Measurements from ENCODE around the gene MAST1. TPM values are rescaled to one million over a fixed set of nuclear protein-coding genes. Genes with fewer than 3 reads are reported as not detected.

The MAST1 gene
- polyA plus RNA-seq, 2 of the 4 experiments (the other 2 are of a cell fraction), result 1.4 to 2.2 TPM

DNA sequence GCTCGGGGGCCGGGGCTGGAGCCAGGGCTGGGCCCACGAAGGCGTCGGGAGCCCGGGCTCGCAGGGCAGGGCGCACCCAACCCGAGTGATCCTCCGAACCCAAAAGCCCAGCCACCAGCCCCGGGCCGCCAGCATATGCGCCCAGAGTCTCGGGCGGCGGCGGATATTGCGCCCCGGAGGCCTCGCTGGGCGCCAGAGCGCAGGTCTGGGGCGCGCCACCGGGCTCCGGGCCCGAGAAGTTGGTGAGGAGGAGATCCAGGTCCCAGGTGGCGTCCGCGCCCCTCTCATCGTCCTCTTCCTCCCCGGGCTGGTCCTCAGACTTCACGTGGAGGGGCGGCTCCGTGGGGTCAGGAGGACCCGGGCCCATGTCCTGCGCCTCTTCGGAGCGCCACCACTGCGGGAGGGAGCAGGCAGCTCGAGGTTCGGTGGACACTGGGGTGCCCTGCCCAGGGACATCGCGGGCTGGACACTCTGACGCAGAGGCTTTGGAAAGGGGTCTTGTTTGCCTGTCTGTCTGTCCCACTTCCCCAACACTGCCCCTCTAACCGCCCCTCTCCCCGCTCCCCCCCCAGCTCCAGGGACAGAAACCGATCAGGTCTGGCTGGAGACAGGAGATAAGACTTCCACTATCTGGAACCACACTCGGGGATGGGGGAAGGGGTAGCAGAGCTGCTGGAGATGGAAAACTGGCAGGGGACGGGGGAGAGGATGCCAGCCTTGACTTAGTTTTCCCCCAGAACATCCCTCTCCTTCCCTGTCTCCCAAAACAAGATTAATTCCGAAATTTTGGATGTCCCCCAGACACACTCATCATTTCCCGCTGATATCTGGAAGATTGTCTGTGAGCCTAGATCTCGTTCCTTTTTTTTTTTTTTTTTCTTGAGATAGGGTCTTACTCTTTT lies 47.7 kb downstream of the MAST1 start:
- H3K27ac ChIP-seq, result peak overlapping the region; percentile 27 to 83; a peak in 4 of 6 replicates
- H3K4me3 ChIP-seq, result peak overlapping the region; percentile 36
- WGBS (ENCODE audit: missing lambda C conversion rate), result 49% methylated on average over 21 of the region's 53 CpGs
- H3K4me1 ChIP-seq, result no peaks in the 10 kb centered on the region
- H3K9me3 ChIP-seq, result peaks cover 9% of the 10 kb centered on the region; the same call in 2 of the 3 replicates
- ATAC-seq (peak; percentile 22 to 26; a peak in 4 of 6 replicates), DNase-seq (ENCODE audit: low read depth in 1 of 2, low spot score in 1 of 2) (no peak), FAIRE-seq (no peak)
- CTCF ChIA-PET, result interaction anchor here (0.7 to 4.5 kb wide), 13 partner anchors 10 to 120 kb away, joined by 3 to 17 read pairs (median 4); partner anchors contain the start of gene RTBDN
- TF ChIP-seq, protein P1, sequence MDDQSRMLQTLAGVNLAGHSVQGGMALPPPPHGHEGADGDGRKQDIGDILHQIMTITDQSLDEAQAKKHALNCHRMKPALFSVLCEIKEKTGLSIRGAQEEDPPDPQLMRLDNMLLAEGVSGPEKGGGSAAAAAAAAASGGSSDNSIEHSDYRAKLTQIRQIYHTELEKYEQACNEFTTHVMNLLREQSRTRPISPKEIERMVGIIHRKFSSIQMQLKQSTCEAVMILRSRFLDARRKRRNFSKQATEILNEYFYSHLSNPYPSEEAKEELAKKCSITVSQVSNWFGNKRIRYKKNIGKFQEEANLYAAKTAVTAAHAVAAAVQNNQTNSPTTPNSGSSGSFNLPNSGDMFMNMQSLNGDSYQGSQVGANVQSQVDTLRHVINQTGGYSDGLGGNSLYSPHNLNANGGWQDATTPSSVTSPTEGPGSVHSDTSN (IDR thresholded peaks at IDR 0.05), result no peak
- TF ChIP-seq EHF (CRISPR knock-in tag; IDR thresholded peaks at IDR 0.05) (no peak), MAX (IDR thresholded peaks at IDR 0.05) (no peak), RFX5 (IDR thresholded peaks at IDR 0.05) (no peak)
- TF ChIP-seq, protein P2, sequence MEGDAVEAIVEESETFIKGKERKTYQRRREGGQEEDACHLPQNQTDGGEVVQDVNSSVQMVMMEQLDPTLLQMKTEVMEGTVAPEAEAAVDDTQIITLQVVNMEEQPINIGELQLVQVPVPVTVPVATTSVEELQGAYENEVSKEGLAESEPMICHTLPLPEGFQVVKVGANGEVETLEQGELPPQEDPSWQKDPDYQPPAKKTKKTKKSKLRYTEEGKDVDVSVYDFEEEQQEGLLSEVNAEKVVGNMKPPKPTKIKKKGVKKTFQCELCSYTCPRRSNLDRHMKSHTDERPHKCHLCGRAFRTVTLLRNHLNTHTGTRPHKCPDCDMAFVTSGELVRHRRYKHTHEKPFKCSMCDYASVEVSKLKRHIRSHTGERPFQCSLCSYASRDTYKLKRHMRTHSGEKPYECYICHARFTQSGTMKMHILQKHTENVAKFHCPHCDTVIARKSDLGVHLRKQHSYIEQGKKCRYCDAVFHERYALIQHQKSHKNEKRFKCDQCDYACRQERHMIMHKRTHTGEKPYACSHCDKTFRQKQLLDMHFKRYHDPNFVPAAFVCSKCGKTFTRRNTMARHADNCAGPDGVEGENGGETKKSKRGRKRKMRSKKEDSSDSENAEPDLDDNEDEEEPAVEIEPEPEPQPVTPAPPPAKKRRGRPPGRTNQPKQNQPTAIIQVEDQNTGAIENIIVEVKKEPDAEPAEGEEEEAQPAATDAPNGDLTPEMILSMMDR (IDR thresholded peaks at IDR 0.05), result peak; percentile 11; the same call in 1 of the 3 replicates
- TF ChIP-seq, protein P3, sequence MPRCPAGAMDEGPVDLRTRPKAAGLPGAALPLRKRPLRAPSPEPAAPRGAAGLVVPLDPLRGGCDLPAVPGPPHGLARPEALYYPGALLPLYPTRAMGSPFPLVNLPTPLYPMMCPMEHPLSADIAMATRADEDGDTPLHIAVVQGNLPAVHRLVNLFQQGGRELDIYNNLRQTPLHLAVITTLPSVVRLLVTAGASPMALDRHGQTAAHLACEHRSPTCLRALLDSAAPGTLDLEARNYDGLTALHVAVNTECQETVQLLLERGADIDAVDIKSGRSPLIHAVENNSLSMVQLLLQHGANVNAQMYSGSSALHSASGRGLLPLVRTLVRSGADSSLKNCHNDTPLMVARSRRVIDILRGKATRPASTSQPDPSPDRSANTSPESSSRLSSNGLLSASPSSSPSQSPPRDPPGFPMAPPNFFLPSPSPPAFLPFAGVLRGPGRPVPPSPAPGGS (IDR thresholded peaks at IDR 0.05), result no peak
- H3K4me2 ChIP-seq, result peak overlapping the region; percentile 65
- POLR2A ChIA-PET, result no interaction called here

- Histone ChIP-seq H3K4me3 (no peak overlapping the region), H3K4me1 (no peaks in the 10 kb centered on the region; the same call in 2 of the 3 replicates), H3K4me2 (no peak overlapping the region), H3K27ac (no peak overlapping the region), H3K9me3 (peaks cover 9% of the 10 kb centered on the region; the same call in 2 of the 3 replicates)
- no peak for TF ChIP-seq ZNF302 (CRISPR knock-in tag; IDR thresholded peaks at IDR 0.05)
- TF ChIP-seq FOSB (CRISPR knock-in tag; IDR thresholded peaks at IDR 0.05), result no peak
- ChIA-PET POLR2A (no interaction called here), CTCF (interaction anchor here (0.7 to 4.5 kb wide), 2 partner anchors 14 to 120 kb away, joined by 3 to 17 read pairs; no protein-coding TSS in a partner anchor)
- no peak for DNase-seq (ENCODE audit: low read depth in 1 of 2, low spot score in 1 of 2)
- ATAC-seq, result no peak
- FAIRE-seq, result no peak
- WGBS (ENCODE audit: missing lambda C conversion rate), result 57% methylated on average over 5 of the region's 5 CpGs
These were observed 48.3 kb downstream of the MAST1 start for GRCh38 chr19:12886651-12886968.

- ChIA-PET CTCF (interaction anchor here (0.7 kb wide), 1 partner anchor 14 kb away, joined by 3 read pairs; no protein-coding TSS in a partner anchor), POLR2A (no interaction called here)
- ATAC-seq, result no peak
- Histone ChIP-seq H3K4me1 (peaks cover 3% of the 10 kb centered on the region; the same call in 1 of the 3 replicates), H3K9me3 (peaks cover 9% of the 10 kb centered on the region; the same call in 2 of the 3 replicates), H3K27ac (no peak within 1 kb of the TSS; a peak in 1 of 6 replicates), H3K4me2 (peak within 1 kb of the TSS; percentile 65), H3K4me3 (peak within 1 kb of the TSS; percentile 36; the same call in 1 of the 3 replicates)
- TF ChIP-seq E2F6 (IDR thresholded peaks at IDR 0.05; ENCODE audit: borderline replicate concordance, low read depth) (no peak), SREBF2 (IDR thresholded peaks at IDR 0.05) (no peak), HES2 (IDR thresholded peaks at IDR 0.05) (no peak), BHLHE40 (IDR thresholded peaks at IDR 0.05; ENCODE audit: low read depth, low read length) (no peak), ZNF302 (CRISPR knock-in tag; IDR thresholded peaks at IDR 0.05) (no peak), HOXB5 (CRISPR knock-in tag; IDR thresholded peaks at IDR 0.05) (no peak), CHD4 (IDR thresholded peaks at IDR 0.05; ENCODE audit: borderline replicate concordance) (no peak), FOXS1 (CRISPR knock-in tag; IDR thresholded peaks at IDR 0.05) (no peak), HOXB13 (CRISPR knock-in tag; IDR thresholded peaks at IDR 0.05; ENCODE audit: low read depth) (no peak), HDAC2 (IDR thresholded peaks at IDR 0.05) (no peak), MAX (IDR thresholded peaks at IDR 0.05) (no peak)
- DNase-seq (ENCODE audit: low read depth in 1 of 2, low spot score in 1 of 2), result no peak
- FAIRE-seq, result no peak
- 24% methylated on average over 5 of the region's 17 CpGs for WGBS (ENCODE audit: missing lambda C conversion rate)
These were observed 48.8 kb downstream of the MAST1 start, which contains the start of gene KLF1 for GRCh38 chr19:12886969-12887747. Gene KLF1 (minus strand): TSS chr19:12887201. CDS start chr19:12887140, 61 bp downstream.

All from A549 (cell line).